Activated CD4-positive, alpha-beta T cell treated with anti-CD3 and anti-CD28 coated beads, Interleukin-2, amount 10 ng/mL, durations not matched to agents 7 days and 5 days (primary cell): ENCODE results near the gene MRPL12. TPM values are rescaled to one million over a fixed set of nuclear protein-coding genes. Genes with fewer than 3 reads are reported as not detected.
"Not testable (repeated sequence)": the region's sequence is repeated elsewhere in the genome, so short reads cannot be mapped to it uniquely, and the experiment has no call there.

Experiments
- CTCF ChIA-PET: fragments of 350-600 bp; sonication (Branson Sonifier 250); formaldehyde crosslinking; loops from one replicate; lab custom pipeline; 2021; ENCODE audit warnings: antibody characterized with exemption; lab: Charles Lee
- POLR2A ChIA-PET: fragments of 350-600 bp; sonication (Branson Sonifier 250); formaldehyde crosslinking; loops from one replicate; lab custom pipeline; 2021; ENCODE audit warnings: antibody characterized with exemption; lab: Charles Lee
- DNase-seq: peaks from one replicate; pipeline ENCODE4 v3.0.0-alpha.2; 2020
- H3K27ac Mint-ChIP-seq: one replicate; pipeline ENCODE4 v1.8.0; 2021; ENCODE audit warnings: mild to moderate bottlenecking, moderate library complexity, mixed read lengths
- H3K27me3 Mint-ChIP-seq: one replicate; pipeline ENCODE4 v1.8.0; 2021; ENCODE audit warnings: mixed read lengths
- H3K36me3 Mint-ChIP-seq: one replicate; pipeline ENCODE4 v1.8.0; 2021; ENCODE audit warnings: low read depth, mixed read lengths
- H3K4me1 Mint-ChIP-seq: one replicate; pipeline ENCODE4 v1.8.0; 2021; ENCODE audit warnings: mixed read lengths
- H3K4me3 Mint-ChIP-seq: one replicate; pipeline ENCODE4 v1.8.0; 2021; ENCODE audit warnings: mild to moderate bottlenecking, moderate library complexity, mixed read lengths
- H3K9me3 Mint-ChIP-seq: one replicate; pipeline ENCODE4 v1.8.0; 2021; ENCODE audit warnings: mixed read lengths
- total RNA-seq, 2 experiments: library from RNA; stranded (reverse); gene quantifications; one replicate each; pipeline ENCODE4 v1.2.3, GENCODE V29; 2021

The MRPL12 gene
- total RNA-seq, 2 experiments from 2014 or later: 52.7 to 62.3 TPM

DNA sequence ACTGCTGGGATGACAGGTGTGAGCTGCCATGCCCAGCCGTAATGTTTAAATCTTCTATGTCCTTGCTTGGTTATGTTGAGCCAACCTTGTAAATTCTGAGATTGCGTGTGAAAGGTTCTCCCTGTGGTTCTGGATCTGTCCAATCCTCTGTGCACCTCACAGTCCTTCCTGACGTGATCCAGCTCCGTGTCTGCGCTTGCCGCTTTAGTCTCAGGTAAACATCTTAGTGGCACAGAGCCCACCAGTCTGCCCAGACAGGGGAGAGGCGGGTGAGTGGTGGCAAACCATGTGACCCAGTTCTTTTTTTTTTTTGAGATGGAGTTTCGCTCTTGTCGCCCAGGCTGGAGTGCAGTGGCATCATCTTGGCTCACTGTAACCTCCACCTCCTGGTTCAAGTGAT lies 22.8 kb downstream of the MRPL12 start:
- Mint-ChIP-seq H3K36me3 (no peaks in the 10 kb centered on the region), H3K27me3 (peaks cover 10% of the 10 kb centered on the region), H3K4me3 (no peak overlapping the region), H3K27ac (no peak overlapping the region), H3K4me1 (peaks cover 2% of the 10 kb centered on the region), H3K9me3 (no peaks in the 10 kb centered on the region)
- ChIA-PET CTCF (interaction anchor here (1.3 kb wide), 1 partner anchor 10 kb away, joined by 3 read pairs; no protein-coding TSS in a partner anchor), POLR2A (no interaction called here)
- DNase-seq: no peak

DNA sequence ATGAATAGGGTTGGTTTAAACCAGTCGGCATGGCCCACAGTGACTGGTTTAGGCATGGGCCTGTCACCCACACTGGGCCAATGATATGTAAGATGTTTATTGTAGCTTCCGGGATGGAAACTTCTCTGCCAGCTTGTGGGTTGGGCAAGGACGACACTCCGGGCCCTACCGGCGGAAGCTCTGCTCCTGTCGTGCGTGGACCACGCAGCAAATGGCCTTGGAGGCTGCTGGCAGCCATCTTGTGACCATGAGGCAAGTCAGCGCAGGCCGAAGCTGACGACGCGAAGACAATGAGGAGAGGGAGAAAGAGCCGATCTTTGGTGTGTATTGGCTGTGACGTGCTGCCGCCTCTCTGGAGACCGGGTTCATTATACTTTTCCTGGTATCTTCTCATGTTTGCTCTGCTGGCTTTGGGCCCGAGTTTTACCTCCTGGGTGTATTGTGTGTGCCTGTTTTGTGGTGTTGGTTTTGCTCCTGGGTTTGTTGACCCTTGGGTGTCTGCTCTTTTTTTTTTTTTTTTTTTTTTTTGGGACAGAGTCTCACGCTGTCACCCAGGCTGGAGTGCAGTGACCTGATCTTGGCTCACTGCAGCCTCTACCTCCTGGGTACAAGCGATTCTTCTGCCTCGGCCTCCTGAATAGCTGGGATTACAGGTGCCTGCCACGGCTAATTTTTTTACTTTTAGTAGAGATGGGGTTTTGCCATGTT lies 24.3 kb downstream of the MRPL12 start:
- CTCF ChIA-PET: interaction anchor here (0.6 to 1.2 kb wide), 2 partner anchors 95 to 106 kb away, joined by 3 read pairs; partner anchors contain the start of gene MCRIP1

DNA sequence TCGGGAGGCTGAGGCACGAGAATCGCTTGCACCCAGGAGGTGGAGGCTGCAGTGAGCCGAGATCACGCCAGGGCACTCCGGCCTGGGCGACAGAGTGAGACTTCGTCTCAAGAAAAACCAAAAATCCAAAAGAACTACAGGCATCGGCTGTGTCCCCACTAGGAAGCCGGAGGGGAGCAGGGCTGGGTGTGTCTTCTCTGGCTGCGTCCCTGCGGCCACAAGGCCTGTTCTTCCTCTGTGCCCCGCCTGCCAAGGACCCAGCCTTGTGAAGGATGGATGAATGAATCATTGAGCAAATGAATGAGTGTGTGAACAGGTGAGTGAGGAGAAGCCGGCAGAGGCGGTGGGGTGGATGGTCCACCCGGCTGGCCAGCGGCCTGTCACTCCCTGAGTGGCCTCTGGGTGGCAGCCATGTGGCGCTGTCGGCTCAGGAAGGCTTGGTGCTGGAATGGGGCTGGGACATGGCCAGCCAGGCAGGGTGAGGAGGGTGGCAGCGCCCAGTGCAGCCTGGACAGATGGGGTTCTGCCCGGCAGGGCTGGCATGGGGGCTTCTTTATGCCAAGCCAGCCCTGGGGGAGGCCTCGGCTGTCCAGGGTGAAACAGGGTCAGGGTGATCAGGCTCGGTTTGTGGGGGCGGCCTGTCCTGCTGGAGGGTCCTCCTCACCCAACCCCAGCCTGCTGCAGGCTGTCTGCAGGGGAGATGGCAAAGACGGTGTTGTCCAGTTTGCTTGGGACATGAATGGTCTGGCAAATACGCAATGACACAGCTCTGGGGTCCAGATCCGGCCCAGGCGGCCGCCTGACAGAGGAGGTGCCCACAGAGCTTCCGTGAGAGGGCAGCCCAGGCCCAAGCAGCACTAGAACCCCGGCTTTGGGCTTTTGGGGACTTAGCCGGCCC lies 30.6 kb downstream of the MRPL12 start:
- Mint-ChIP-seq H3K27ac (no peak overlapping the region), H3K4me3 (no peak overlapping the region), H3K4me1 (peaks cover 10% of the 10 kb centered on the region), H3K9me3 (no peaks in the 10 kb centered on the region), H3K36me3 (no peaks in the 10 kb centered on the region), H3K27me3 (peaks cover 7% of the 10 kb centered on the region)
- DNase-seq: peak; percentile 69
- POLR2A ChIA-PET: no interaction called here
- CTCF ChIA-PET: interaction anchor here (1.3 kb wide), 1 partner anchor 9 kb away, joined by 4 read pairs; no protein-coding TSS in a partner anchor

More for the DNA sequence above, 24.3 kb downstream of the MRPL12 start:
- no peak overlapping the region for H3K4me3 Mint-ChIP-seq
- H3K27me3 Mint-ChIP-seq: peaks cover 11% of the 10 kb centered on the region
- no peaks in the 10 kb centered on the region for H3K4me1 Mint-ChIP-seq
- no peak overlapping the region for H3K27ac Mint-ChIP-seq
- H3K9me3 Mint-ChIP-seq: no peaks in the 10 kb centered on the region
- no peaks in the 10 kb centered on the region for H3K36me3 Mint-ChIP-seq
- POLR2A ChIA-PET: no interaction called here
- no peak for DNase-seq

- CTCF ChIA-PET: interaction anchor here (0.9 to 1.3 kb wide), 3 partner anchors 10 to 106 kb away, joined by 4 to 6 read pairs (median 4); no protein-coding TSS in a partner anchor
- peaks cover 10% of the 10 kb centered on the region for H3K4me1 Mint-ChIP-seq
- H3K4me3 Mint-ChIP-seq: no peak overlapping the region
- no peaks in the 10 kb centered on the region for H3K9me3 Mint-ChIP-seq
- POLR2A ChIA-PET: no interaction called here
- H3K27ac Mint-ChIP-seq: no peak overlapping the region
- H3K36me3 Mint-ChIP-seq: no peaks in the 10 kb centered on the region
- no peak for DNase-seq
- peaks cover 7% of the 10 kb centered on the region for H3K27me3 Mint-ChIP-seq
Observed at GRCh38 chr17:81734405-81735263, 31.5 kb downstream of the MRPL12 start.

DNA sequence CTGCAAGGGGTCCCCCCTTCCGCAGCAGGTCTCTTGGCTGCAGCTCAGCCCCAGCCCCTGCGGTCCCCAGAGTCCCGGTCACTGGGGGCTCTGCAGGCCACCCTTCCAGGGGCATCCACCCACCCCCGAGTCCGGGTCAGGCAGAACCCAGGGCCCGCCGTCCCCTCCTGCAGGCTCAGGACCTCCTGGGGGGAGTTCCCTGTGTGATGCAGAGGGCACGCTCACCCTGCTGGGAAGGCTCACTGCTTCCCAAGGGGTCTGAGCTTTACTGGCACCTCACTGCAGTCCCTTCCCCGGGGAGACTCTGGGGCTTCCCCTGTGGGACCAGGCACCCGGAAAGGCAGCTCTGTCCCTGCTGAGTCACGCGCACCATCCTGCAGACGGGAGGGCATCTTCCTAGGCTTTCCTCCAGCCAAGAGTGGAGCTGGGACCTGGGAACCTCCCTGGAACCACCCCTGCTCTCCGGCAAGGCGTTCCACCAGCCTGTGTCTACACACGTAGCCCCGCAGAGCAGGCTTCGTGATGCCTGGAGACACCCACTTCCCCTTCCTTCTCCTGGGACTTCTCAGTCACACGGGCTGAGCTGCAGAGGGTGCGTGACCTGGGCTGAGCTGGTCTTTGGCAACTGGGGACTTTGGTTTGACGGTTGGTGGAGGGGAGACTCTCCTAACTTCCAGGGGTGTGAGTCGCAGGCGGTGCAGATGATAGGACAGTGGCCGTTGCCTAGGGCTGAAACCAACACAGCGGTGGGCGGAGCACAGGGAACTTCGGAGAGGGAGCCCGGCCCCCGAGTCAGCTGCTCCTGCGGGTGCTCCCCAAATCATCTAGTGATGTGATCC lies 32.3 kb downstream of the MRPL12 start:
- ChIA-PET POLR2A (no interaction called here), CTCF (interaction anchor here (0.9 to 1.3 kb wide), 4 partner anchors 10 to 105 kb away, joined by 3 to 6 read pairs (median 4); no protein-coding TSS in a partner anchor)
- H3K36me3 Mint-ChIP-seq: no peaks in the 10 kb centered on the region
- H3K9me3 Mint-ChIP-seq: no peaks in the 10 kb centered on the region
- H3K27ac Mint-ChIP-seq: no peak overlapping the region
- H3K4me3 Mint-ChIP-seq: peak overlapping the region; percentile 6
- DNase-seq: no peak
- H3K4me1 Mint-ChIP-seq: peaks cover 10% of the 10 kb centered on the region
- H3K27me3 Mint-ChIP-seq: peaks cover 11% of the 10 kb centered on the region

- Mint-ChIP-seq H3K36me3 (no peaks in the 10 kb centered on the region), H3K27me3 (peaks cover 16% of the 10 kb centered on the region), H3K4me1 (peaks cover 12% of the 10 kb centered on the region), H3K9me3 (no peaks in the 10 kb centered on the region), H3K4me3 (no peak overlapping the region), H3K27ac (no peak overlapping the region)
- ChIA-PET CTCF (no interaction called here), POLR2A (interaction anchor here (0.6 kb wide), 1 partner anchor 88 kb away, joined by 3 read pairs; no protein-coding TSS in a partner anchor)
- no peak for DNase-seq
Observed at GRCh38 chr17:81737947-81738800, 35.0 kb downstream of the MRPL12 start.

GRCh38 chr17:81738801-81739393 lies 35.7 kb downstream of the MRPL12 start:
- Mint-ChIP-seq H3K4me1 (peaks cover 9% of the 10 kb centered on the region), H3K27me3 (peaks cover 12% of the 10 kb centered on the region), H3K27ac (no peak overlapping the region), H3K36me3 (no peaks in the 10 kb centered on the region), H3K4me3 (no peak overlapping the region), H3K9me3 (no peaks in the 10 kb centered on the region)
- POLR2A ChIA-PET: no interaction called here
- no peak for DNase-seq
- CTCF ChIA-PET: no interaction called here

DNA sequence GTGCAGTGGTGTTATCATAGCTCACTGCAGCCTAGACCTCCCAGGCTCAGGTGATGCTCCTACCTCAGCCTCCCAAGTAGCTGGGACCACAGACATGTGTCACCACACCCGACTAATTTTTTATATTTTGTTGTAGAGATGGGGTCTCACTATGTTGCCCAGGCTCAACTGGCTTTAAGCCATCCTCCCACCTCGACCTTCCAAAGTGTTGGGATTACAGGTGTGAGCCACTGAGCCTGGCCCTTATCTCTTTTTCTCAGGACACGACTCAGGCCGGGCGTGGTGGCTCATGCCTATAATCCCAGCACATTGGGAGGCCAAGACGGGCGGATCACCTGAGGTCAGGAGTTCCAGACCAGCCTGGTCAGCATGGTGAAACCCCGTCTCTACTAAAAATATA lies 36.4 kb downstream of the MRPL12 start:
- H3K4me3 Mint-ChIP-seq, POLR2A ChIA-PET, CTCF ChIA-PET, H3K9me3 Mint-ChIP-seq, H3K27ac Mint-ChIP-seq, H3K36me3 Mint-ChIP-seq, DNase-seq, H3K4me1 Mint-ChIP-seq: not testable (repeated sequence)
- peaks cover 12% of the 10 kb centered on the region for H3K27me3 Mint-ChIP-seq

- Mint-ChIP-seq H3K36me3 (no peaks in the 10 kb centered on the region), H3K27me3 (peaks cover 12% of the 10 kb centered on the region), H3K27ac (no peak overlapping the region), H3K9me3 (no peaks in the 10 kb centered on the region), H3K4me1 (peaks cover 7% of the 10 kb centered on the region), H3K4me3 (no peak overlapping the region)
- ChIA-PET CTCF (interaction anchor here (0.7 kb wide), 1 partner anchor 49 kb away, joined by 3 read pairs; no protein-coding TSS in a partner anchor), POLR2A (no interaction called here)
- no peak for DNase-seq
Observed at GRCh38 chr17:81740395-81740961, 37.3 kb downstream of the MRPL12 start.

GRCh38 chr17:81741049-81741593 lies 38.0 kb downstream of the MRPL12 start:
- CTCF ChIA-PET: interaction anchor here (0.7 kb wide), 1 partner anchor 50 kb away, joined by 3 read pairs; no protein-coding TSS in a partner anchor
- DNase-seq: no peak
- H3K27me3 Mint-ChIP-seq: peaks cover 12% of the 10 kb centered on the region
- H3K9me3 Mint-ChIP-seq: no peaks in the 10 kb centered on the region
- POLR2A ChIA-PET: no interaction called here
- no peak overlapping the region for H3K27ac Mint-ChIP-seq
- peaks cover 2% of the 10 kb centered on the region for H3K4me1 Mint-ChIP-seq
- no peak overlapping the region for H3K4me3 Mint-ChIP-seq
- H3K36me3 Mint-ChIP-seq: no peaks in the 10 kb centered on the region
